Smooth muscle cell (in vitro differentiated cells): ENCODE results near the gene CHRNA4. TPM values are rescaled to one million over a fixed set of nuclear protein-coding genes. Genes with fewer than 3 reads are reported as not detected.

Experiments
- DNase-seq: peaks from one replicate; lab custom pipeline; 2025; ENCODE audit not compliant: unreplicated experiment; lab: John Stamatoyannopoulos, UW
- H2AFZ ChIP-seq: fragments of 200-600 bp; sonication (generic); 2 replicates; pipeline ENCODE4 v1.6.0; 2016; ENCODE audit warnings: antibody characterized with exemption, low read depth, mild to moderate bottlenecking
- H3F3A ChIP-seq: fragments of 200-600 bp; sonication (generic); 2 replicates; pipeline ENCODE4 v1.6.0; 2017; ENCODE audit warnings: antibody characterized with exemption, low read depth
- H3K27ac ChIP-seq: fragments of 200-600 bp; sonication (generic); 2 replicates; pipeline ENCODE4 v1.5.1; 2016; ENCODE audit warnings: low read depth, mild to moderate bottlenecking
- H3K27me3 ChIP-seq: fragments of 200-600 bp; sonication (generic); 2 replicates; pipeline ENCODE4 v1.6.1; 2016; ENCODE audit warnings: low read depth, mild to moderate bottlenecking
- H3K36me3 ChIP-seq: fragments of 200-600 bp; sonication (generic); 2 replicates; pipeline ENCODE4 v1.5.1; 2016; ENCODE audit warnings: low read depth
- H3K4me1 ChIP-seq: fragments of 200-600 bp; sonication (generic); 2 replicates; pipeline ENCODE4 v1.5.1; 2016; ENCODE audit warnings: low read depth
- H3K4me2 ChIP-seq: fragments of 200-600 bp; sonication (generic); 2 replicates; pipeline ENCODE4 v1.6.0; 2016; ENCODE audit warnings: mild to moderate bottlenecking
- H3K4me3 ChIP-seq: fragments of 200-600 bp; sonication (generic); 2 replicates; pipeline ENCODE4 v1.5.1; 2016; ENCODE audit warnings: mild to moderate bottlenecking
- H3K79me2 ChIP-seq: fragments of 200-600 bp; sonication (generic); 2 replicates; pipeline ENCODE4 v1.6.0; 2016; ENCODE audit warnings: low read depth, mild to moderate bottlenecking
- H3K9ac ChIP-seq: fragments of 200-600 bp; sonication (generic); 2 replicates; pipeline ENCODE4 v1.6.0; 2016; ENCODE audit warnings: low read depth
- H3K9me3 ChIP-seq: fragments of 200-600 bp; sonication (generic); replicated peaks from 2 replicates; pipeline ENCODE4 v1.5.1; 2016; ENCODE audit warnings: low read depth
- H4K20me1 ChIP-seq: fragments of 200-600 bp; sonication (generic); 2 replicates; pipeline ENCODE4 v1.6.0; 2016; ENCODE audit warnings: low read depth
- WGBS: methylation state at CpG from one replicate; pipeline ENCODE4 v1.1.7; 2016; ENCODE audit warnings: low lambda C conversion rate; 5-methylcytosine and 5-hydroxymethylcytosine counted together
- polyA plus RNA-seq: library from polyadenylated mRNA; unstranded; fragments of >200 nt; fragmentation: Nextera tagmentation; extraction: Ambion mirVana; gene quantifications from 2 replicates; pipeline ENCODE4 v1.2.1, GENCODE V29; 2016
- total RNA-seq: library from RNA; depleted of rRNA; stranded (reverse); fragments of >200 nt; gene quantifications from 2 replicates; pipeline ENCODE4 v1.2.3, GENCODE V29; 2014
- TF ChIP-seq, protein P1 (sequence below): fragments of 200-600 bp; sonication (generic); IDR thresholded peaks from 2 replicates; pipeline ENCODE4 v1.5.1; 2017; ENCODE audit warnings: borderline replicate concordance, mild to moderate bottlenecking, antibody characterized with exemption; ENCODE audit not compliant: insufficient read depth, poor library complexity, severe bottlenecking

CHRNA4 gene
- total and polyA plus RNA-seq, 2 experiments from 2014 or later = 0.03 TPM; not detected in 1

DNA sequence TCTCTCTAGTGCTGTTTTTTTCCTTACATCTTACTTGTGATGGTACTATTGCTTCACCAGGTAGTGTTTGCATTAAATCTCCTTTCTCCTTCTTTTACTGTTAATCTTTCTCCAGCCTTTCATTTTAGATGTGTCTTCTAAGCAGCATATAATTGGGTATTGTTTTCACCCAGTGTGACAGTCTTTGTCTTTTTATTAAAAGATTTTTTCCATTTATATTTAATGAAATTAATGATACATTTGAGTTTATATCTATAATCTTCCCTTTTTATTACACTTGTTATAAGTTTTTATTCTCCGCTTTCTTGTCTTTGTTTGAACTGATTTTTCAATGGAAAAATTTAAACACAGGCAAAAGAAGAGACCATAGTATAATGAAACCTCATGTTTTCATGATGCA is 59.5 kb downstream of the CHRNA4 start:
- Histone ChIP-seq H3K27ac (no peak overlapping the region), H3K9ac (no peak overlapping the region), H3K4me2 (no peak overlapping the region), H3K4me1 (no peaks in the 10 kb centered on the region), H3K27me3 (peaks cover 12% of the 10 kb centered on the region), H4K20me1 (no peaks in the 10 kb centered on the region), H3K9me3 (no peaks in the 10 kb centered on the region), H3K36me3 (no peaks in the 10 kb centered on the region), H3K79me2 (no peaks in the 10 kb centered on the region), H3F3A (no peaks in the 10 kb centered on the region), H2AFZ (no peak overlapping the region), H3K4me3 (no peak overlapping the region)
- DNase-seq = no peak
- TF ChIP-seq, protein P1, sequence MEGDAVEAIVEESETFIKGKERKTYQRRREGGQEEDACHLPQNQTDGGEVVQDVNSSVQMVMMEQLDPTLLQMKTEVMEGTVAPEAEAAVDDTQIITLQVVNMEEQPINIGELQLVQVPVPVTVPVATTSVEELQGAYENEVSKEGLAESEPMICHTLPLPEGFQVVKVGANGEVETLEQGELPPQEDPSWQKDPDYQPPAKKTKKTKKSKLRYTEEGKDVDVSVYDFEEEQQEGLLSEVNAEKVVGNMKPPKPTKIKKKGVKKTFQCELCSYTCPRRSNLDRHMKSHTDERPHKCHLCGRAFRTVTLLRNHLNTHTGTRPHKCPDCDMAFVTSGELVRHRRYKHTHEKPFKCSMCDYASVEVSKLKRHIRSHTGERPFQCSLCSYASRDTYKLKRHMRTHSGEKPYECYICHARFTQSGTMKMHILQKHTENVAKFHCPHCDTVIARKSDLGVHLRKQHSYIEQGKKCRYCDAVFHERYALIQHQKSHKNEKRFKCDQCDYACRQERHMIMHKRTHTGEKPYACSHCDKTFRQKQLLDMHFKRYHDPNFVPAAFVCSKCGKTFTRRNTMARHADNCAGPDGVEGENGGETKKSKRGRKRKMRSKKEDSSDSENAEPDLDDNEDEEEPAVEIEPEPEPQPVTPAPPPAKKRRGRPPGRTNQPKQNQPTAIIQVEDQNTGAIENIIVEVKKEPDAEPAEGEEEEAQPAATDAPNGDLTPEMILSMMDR = no peak
- WGBS = 97% methylated on average over 1 of the region's 1 CpG

DNA sequence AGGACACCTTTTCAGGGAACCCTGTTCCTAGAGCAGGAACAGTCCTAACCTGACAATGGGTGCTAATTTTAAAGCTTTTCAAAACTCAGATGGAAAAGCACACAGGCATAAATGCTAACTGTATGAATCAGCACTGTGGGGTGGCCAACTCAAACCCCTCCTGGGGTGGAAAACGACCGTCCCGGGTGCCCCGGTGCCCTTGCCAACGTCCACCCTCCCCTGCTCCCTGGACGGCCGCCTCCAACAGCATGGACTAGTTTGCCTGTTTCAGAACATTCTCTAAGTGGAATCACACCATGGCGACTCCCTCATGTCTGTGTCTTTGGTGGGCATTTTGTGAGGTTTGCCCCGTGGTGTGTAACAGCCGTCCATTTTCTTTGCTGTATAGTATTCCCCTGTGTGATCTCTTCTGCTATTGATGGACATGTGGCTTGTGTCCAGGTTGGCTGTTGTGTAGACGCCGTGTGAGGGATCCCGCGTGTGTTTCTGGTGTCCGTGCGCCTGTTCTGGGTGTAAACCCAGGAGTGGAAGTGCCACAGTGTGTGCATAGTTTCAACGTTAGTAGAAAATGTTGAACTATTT is 62.3 kb downstream of the CHRNA4 start:
- no peaks in the 10 kb centered on the region for H4K20me1 ChIP-seq
- H3K4me2 ChIP-seq = no peak overlapping the region
- no peak overlapping the region for H3K27ac ChIP-seq
- no peaks in the 10 kb centered on the region for H3K36me3 ChIP-seq
- TF ChIP-seq, protein P1 = no peak
- no peak overlapping the region for H3K9ac ChIP-seq
- H3K4me3 ChIP-seq = no peak overlapping the region
- DNase-seq = no peak
- H3K79me2 ChIP-seq = no peaks in the 10 kb centered on the region
- peaks cover 20% of the 10 kb centered on the region for H3K27me3 ChIP-seq
- 92% methylated on average over 17 of the region's 17 CpGs for WGBS
- no peak overlapping the region for H2AFZ ChIP-seq
- peaks cover 4% of the 10 kb centered on the region for H3K4me1 ChIP-seq
- no peaks in the 10 kb centered on the region for H3K9me3 ChIP-seq
- no peaks in the 10 kb centered on the region for H3F3A ChIP-seq

DNA sequence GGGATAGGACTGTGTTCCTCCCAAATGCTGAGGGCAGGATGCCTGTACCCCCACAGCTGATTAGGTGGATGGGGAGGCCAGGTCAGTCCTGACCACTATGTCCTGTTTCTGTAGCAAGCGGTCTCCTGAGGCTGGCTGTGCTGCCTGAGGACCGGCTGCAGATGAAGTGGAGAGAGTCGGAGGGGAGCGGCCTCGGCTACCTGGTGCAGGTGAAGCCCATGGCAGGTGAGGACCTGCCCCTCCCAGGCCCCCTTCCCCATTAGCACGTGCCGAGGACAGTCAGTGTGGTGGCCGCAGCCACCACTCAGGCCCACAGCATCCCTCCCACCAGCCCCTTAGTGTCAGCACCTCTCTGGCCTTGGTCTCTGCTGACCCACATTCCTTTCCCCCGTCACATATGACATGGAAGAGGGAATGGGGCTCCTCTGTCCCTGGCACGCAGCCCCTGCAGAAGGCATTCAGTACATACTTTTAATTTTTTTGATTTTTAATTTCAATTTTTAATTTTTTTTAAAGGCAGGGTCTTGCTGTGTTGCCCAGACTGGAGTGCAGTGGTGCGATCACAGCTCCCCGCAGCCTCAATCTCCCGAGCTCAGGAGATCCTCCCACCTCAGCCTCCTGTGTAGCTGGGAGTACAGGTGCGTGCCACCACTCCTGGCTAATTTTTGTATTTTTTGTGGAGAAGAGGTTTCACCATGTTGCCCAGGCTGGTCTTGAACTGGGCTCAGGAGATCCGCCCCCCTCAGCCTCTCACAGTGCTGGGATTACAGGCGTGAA is 63.2 kb downstream of the CHRNA4 start:
- WGBS = 92% methylated on average over 16 of the region's 16 CpGs
- Histone ChIP-seq H4K20me1 (peaks cover 4% of the 10 kb centered on the region), H3K79me2 (no peaks in the 10 kb centered on the region), H3K27me3 (peaks cover 20% of the 10 kb centered on the region), H3F3A (no peaks in the 10 kb centered on the region), H3K4me2 (no peak overlapping the region), H3K4me1 (peaks cover 4% of the 10 kb centered on the region), H2AFZ (no peak overlapping the region), H3K9me3 (no peaks in the 10 kb centered on the region), H3K36me3 (no peaks in the 10 kb centered on the region), H3K4me3 (no peak overlapping the region), H3K9ac (no peak overlapping the region), H3K27ac (no peak overlapping the region)
- no peak for DNase-seq
- TF ChIP-seq, protein P1 = no peak

DNA sequence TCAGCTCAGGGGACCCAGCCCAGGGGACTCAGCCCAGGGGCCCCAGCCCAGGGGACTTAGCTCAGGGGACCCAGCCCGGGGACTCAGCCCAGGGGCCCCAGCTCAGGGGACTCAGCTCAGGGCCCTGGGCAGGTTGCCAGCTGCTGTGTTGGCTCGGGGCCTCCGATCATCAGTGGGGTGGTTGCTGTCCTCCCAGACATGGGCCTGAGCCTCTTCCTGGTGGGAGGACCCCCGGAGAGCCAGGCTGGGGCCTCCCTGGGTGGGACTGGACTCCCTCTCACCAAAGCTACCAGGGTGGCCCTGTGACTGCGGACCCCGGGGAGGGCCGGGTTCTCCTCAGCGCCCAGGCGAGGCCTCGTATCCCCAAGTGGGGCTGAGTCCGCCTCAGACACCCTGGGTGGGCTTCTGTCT is 63.8 kb downstream of the CHRNA4 start:
- no peak overlapping the region for H3K4me2 ChIP-seq
- no peak for DNase-seq
- H3K27me3 ChIP-seq = peaks cover 20% of the 10 kb centered on the region
- no peaks in the 10 kb centered on the region for H3K9me3 ChIP-seq
- H2AFZ ChIP-seq = no peak overlapping the region
- H3K36me3 ChIP-seq = no peaks in the 10 kb centered on the region
- no peaks in the 10 kb centered on the region for H3K79me2 ChIP-seq
- H3K27ac ChIP-seq = no peak overlapping the region
- peaks cover 4% of the 10 kb centered on the region for H3K4me1 ChIP-seq
- no peaks in the 10 kb centered on the region for H3F3A ChIP-seq
- TF ChIP-seq, protein P1 = no peak
- H4K20me1 ChIP-seq = peaks cover 5% of the 10 kb centered on the region
- H3K9ac ChIP-seq = no peak overlapping the region
- no peak overlapping the region for H3K4me3 ChIP-seq
- WGBS = 95% methylated on average over 10 of the region's 11 CpGs
